ENCODE results near the gene CPD.

The CPD gene

DNA sequence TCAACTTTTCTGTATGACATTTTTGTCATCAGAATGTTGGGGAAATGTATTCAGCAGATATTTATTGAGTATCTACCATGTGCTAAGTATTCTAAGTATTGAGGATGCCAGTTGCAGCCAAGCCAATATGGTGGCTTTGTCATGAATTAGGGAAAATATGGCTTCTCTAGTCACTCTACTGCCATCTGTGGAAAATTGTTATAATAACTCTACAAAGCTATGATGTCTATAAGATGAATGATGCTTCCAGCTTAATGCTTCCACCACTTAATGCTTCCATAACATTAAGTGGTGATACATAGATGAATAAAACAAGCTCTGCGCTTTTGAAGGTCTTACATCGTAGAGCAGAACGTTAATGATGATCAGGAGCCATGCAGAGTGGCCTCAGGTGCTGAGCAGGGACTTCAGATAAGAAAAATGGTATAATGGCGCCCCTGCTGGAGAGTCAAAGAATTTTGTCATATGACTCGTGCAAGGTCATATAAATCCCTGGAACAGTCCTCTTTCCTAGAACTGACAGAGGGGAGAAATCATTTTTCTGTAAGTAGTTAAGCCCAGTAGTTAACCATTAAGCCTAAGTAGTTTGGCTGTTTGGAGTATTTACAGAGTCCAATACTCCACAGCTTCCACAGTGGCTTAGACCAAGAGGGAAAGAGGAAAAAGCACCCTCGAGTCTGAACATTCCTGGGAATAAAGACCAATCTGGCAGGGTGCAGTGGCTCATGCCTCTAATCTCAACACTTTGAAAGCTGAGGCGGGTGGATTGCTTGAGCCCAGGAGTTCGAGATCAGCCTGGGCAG lies 42.2 kb upstream of the CPD start:
- TF ChIP-seq, protein P1, sequence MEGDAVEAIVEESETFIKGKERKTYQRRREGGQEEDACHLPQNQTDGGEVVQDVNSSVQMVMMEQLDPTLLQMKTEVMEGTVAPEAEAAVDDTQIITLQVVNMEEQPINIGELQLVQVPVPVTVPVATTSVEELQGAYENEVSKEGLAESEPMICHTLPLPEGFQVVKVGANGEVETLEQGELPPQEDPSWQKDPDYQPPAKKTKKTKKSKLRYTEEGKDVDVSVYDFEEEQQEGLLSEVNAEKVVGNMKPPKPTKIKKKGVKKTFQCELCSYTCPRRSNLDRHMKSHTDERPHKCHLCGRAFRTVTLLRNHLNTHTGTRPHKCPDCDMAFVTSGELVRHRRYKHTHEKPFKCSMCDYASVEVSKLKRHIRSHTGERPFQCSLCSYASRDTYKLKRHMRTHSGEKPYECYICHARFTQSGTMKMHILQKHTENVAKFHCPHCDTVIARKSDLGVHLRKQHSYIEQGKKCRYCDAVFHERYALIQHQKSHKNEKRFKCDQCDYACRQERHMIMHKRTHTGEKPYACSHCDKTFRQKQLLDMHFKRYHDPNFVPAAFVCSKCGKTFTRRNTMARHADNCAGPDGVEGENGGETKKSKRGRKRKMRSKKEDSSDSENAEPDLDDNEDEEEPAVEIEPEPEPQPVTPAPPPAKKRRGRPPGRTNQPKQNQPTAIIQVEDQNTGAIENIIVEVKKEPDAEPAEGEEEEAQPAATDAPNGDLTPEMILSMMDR (IDR thresholded peaks at IDR 0.05), result peak; percentile 27
- Histone ChIP-seq H3K4me2 (ENCODE audit: low read length) (no peak overlapping the region), H3K27ac (no peak overlapping the region), H3K4me1 (no peaks in the 10 kb centered on the region), H3K9me3 (ENCODE audit: control insufficient read depth, low read length) (no peaks in the 10 kb centered on the region), H3K9ac (no peak overlapping the region), H2AFZ (no peak overlapping the region), H3K79me2 (no peaks in the 10 kb centered on the region), H3K36me3 (ENCODE audit: control insufficient read depth, insufficient read depth, low read length) (no peaks in the 10 kb centered on the region), H3K27me3 (ENCODE audit: control insufficient read depth, insufficient read depth, low read length) (no peaks in the 10 kb centered on the region), H3K4me3 (ENCODE audit: low read depth, low read length) (no peak overlapping the region)

DNA sequence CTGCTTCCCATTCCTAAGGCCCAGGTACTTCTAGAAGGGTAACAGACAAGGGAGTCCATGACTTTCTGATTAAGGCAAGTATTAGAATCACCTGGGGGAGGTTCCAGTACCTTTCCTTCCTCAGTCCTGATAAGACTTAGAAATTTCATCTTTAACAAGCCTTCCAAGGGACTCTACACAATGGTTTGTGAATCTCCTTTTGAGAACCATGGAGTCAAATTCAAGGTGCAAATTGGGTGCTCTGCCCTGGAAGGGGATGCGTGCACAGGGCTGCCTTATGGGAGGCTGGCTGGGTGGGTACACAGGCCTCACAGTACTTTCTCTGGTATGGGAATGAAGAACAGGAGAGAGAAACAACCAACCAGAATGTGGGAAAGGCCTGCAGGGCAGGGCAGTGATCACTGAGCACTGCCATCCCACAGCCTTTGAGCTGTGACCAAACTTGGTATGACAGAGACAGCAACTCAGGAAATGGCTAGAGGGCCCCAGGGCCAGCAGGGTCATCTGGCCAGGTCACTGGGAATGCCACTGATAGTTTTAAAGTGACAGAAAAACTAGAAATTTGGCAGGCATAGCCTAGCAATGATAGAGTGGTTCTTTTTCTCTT lies 41.2 kb upstream of the CPD start:
- Histone ChIP-seq H3K4me1 (no peaks in the 10 kb centered on the region), H2AFZ (no peak overlapping the region), H3K4me3 (ENCODE audit: low read depth, low read length) (no peak overlapping the region), H3K9me3 (ENCODE audit: control insufficient read depth, low read length) (no peaks in the 10 kb centered on the region), H3K4me2 (ENCODE audit: low read length) (no peak overlapping the region), H3K27me3 (ENCODE audit: control insufficient read depth, insufficient read depth, low read length) (no peaks in the 10 kb centered on the region), H3K27ac (no peak overlapping the region), H3K36me3 (ENCODE audit: control insufficient read depth, insufficient read depth, low read length) (no peaks in the 10 kb centered on the region), H3K79me2 (no peaks in the 10 kb centered on the region), H3K9ac (no peak overlapping the region)
- TF ChIP-seq, protein P1 (IDR thresholded peaks at IDR 0.05), result no peak

DNA sequence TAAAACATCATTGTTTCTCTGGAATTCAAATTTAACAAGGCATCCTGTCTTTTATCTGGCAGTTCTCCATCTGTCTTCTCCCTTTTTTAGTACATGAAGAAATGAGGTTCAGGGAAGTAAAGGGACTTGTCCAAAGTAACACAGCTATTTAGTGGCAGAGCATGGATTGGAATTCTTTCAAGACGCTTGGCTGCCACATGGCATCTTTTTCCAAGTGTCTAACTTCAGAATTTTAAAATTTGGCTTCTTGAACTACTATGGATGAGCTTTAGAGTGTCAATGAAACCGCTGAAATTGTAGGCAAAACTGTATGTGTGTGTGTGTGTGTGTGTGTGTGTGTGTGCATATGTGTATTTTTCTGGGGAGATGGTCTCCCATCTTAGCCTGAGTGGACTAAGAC lies 39.6 kb upstream of the CPD start:
- H3K4me3 ChIP-seq (ENCODE audit: low read depth, low read length), result no peak overlapping the region
- no peak overlapping the region for H2AFZ ChIP-seq
- H3K79me2 ChIP-seq, result no peaks in the 10 kb centered on the region
- H3K9ac ChIP-seq, result no peak overlapping the region
- no peaks in the 10 kb centered on the region for H3K36me3 ChIP-seq (ENCODE audit: control insufficient read depth, insufficient read depth, low read length)
- H3K4me2 ChIP-seq (ENCODE audit: low read length), result no peak overlapping the region
- no peaks in the 10 kb centered on the region for H3K9me3 ChIP-seq (ENCODE audit: control insufficient read depth, low read length)
- peaks cover 5% of the 10 kb centered on the region for H3K4me1 ChIP-seq
- H3K27ac ChIP-seq, result no peak overlapping the region
- TF ChIP-seq, protein P1 (IDR thresholded peaks at IDR 0.05), result no peak
- no peaks in the 10 kb centered on the region for H3K27me3 ChIP-seq (ENCODE audit: control insufficient read depth, insufficient read depth, low read length)

DNA sequence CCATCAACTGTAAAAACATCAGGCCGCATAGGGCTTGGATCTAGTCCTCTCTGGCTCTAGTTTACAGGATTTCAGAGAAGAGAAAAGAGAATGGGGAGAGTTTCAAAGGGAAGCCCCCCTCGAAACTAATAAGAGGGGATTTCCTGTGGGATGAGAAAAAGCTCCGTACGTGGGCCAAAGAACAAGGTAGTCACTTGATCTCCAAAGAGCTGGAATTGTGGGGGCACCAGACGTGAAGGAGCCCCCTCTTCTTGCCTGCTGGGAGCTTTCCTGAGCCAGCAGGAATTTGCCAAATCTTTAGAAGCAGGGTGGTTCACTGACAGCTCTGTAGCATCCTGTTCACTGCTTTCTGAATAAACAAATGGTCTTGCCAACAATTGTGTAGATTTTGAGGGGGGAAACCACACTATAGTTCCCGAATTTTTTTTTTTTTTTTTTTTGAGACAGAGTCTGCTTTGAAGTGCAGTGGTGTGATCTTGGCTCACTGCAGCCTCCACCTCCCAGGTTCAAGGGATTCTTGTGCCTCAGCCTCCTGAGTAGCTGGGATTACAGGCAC lies 37.8 kb upstream of the CPD start:
- H3K4me2 ChIP-seq (ENCODE audit: low read length), result peak overlapping the region; percentile 16
- H3K36me3 ChIP-seq (ENCODE audit: control insufficient read depth, insufficient read depth, low read length), result no peaks in the 10 kb centered on the region
- no peaks in the 10 kb centered on the region for H3K9me3 ChIP-seq (ENCODE audit: control insufficient read depth, low read length)
- H3K79me2 ChIP-seq, result no peaks in the 10 kb centered on the region
- TF ChIP-seq, protein P1 (IDR thresholded peaks at IDR 0.05), result no peak
- peaks cover 15% of the 10 kb centered on the region for H3K4me1 ChIP-seq
- H3K9ac ChIP-seq, result no peak overlapping the region
- H3K27ac ChIP-seq, result peak overlapping the region; percentile 59
- no peaks in the 10 kb centered on the region for H3K27me3 ChIP-seq (ENCODE audit: control insufficient read depth, insufficient read depth, low read length)
- H3K4me3 ChIP-seq (ENCODE audit: low read depth, low read length), result peak overlapping the region; percentile 5
- H2AFZ ChIP-seq, result peak overlapping the region; percentile 59
